ENCODE data around the gene PTGDS.

PTGDS gene

DNA sequence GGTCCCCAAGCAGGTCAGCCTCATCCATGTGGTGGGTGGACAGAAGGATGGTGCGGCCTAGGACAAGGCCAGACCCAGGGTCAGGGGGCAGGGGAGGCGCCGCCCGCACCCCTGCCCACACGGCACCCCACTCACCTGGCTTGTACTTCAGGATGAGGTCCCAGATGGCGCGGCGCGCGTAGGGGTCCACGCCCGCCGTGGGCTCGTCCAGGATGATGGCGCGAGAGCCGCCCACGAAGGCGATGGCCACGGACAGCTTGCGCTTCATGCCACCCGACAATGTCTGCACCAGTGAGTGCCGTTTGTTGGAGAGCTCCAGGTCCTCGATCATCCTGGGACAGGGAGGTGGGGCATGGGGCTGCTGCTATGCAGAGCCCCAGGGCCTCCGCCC is 38.2 kb downstream of the PTGDS start:
- TF ChIP-seq ZFP3 (CRISPR knock-in tag; IDR thresholded peaks at IDR 0.05) (no peak), SNAI2 (CRISPR knock-in tag; IDR thresholded peaks at IDR 0.05) (no peak), ZNF565 (CRISPR knock-in tag; conservative IDR thresholded peaks at IDR 0.05; ENCODE audit: low read depth) (no peak)
- TF ChIP-seq, protein P1, sequence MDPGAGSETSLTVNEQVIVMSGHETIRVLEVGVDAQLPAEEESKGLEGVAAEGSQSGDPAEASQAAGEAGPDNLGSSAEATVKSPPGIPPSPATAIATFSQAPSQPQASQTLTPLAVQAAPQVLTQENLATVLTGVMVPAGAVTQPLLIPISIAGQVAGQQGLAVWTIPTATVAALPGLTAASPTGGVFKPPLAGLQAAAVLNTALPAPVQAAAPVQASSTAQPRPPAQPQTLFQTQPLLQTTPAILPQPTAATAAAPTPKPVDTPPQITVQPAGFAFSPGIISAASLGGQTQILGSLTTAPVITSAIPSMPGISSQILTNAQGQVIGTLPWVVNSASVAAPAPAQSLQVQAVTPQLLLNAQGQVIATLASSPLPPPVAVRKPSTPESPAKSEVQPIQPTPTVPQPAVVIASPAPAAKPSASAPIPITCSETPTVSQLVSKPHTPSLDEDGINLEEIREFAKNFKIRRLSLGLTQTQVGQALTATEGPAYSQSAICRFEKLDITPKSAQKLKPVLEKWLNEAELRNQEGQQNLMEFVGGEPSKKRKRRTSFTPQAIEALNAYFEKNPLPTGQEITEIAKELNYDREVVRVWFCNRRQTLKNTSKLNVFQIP (CRISPR knock-in tag; IDR thresholded peaks at IDR 0.05; ENCODE audit: borderline replicate concordance, low read depth), result no peak
- no peak for ATAC-seq

DNA sequence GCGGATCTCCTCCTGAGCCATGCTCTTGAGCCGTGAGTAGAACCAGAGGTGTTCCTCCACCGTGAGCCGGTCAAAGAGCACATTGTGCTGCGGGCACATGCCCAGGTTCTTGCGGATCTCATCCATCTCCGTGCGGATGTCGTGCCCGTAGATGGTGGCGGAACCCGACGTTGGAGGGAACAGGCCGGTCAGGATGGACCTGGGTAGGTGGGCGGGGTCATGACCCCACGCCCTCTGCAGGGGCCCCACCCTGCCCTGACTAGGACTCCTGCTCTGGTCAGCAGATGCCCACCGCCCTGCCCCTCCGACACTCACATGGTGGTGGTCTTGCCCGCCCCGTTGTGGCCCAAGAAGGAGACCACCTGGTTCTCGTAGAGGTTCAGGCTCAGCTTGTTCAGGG is 38.7 kb downstream of the PTGDS start:
- no peak for ATAC-seq
- TF ChIP-seq GLIS3 (CRISPR knock-in tag; IDR thresholded peaks at IDR 0.05), result no peak
- TF ChIP-seq, protein P2, sequence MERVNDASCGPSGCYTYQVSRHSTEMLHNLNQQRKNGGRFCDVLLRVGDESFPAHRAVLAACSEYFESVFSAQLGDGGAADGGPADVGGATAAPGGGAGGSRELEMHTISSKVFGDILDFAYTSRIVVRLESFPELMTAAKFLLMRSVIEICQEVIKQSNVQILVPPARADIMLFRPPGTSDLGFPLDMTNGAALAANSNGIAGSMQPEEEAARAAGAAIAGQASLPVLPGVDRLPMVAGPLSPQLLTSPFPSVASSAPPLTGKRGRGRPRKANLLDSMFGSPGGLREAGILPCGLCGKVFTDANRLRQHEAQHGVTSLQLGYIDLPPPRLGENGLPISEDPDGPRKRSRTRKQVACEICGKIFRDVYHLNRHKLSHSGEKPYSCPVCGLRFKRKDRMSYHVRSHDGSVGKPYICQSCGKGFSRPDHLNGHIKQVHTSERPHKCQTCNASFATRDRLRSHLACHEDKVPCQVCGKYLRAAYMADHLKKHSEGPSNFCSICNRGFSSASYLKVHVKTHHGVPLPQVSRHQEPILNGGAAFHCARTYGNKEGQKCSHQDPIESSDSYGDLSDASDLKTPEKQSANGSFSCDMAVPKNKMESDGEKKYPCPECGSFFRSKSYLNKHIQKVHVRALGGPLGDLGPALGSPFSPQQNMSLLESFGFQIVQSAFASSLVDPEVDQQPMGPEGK (CRISPR knock-in tag; IDR thresholded peaks at IDR 0.05; ENCODE audit: borderline replicate concordance), result no peak
- TF ChIP-seq ZNF70 (CRISPR knock-in tag; IDR thresholded peaks at IDR 0.05), result no peak
- TF ChIP-seq, protein P1 (CRISPR knock-in tag; IDR thresholded peaks at IDR 0.05; ENCODE audit: borderline replicate concordance, low read depth), result no peak
- TF ChIP-seq, protein P3, sequence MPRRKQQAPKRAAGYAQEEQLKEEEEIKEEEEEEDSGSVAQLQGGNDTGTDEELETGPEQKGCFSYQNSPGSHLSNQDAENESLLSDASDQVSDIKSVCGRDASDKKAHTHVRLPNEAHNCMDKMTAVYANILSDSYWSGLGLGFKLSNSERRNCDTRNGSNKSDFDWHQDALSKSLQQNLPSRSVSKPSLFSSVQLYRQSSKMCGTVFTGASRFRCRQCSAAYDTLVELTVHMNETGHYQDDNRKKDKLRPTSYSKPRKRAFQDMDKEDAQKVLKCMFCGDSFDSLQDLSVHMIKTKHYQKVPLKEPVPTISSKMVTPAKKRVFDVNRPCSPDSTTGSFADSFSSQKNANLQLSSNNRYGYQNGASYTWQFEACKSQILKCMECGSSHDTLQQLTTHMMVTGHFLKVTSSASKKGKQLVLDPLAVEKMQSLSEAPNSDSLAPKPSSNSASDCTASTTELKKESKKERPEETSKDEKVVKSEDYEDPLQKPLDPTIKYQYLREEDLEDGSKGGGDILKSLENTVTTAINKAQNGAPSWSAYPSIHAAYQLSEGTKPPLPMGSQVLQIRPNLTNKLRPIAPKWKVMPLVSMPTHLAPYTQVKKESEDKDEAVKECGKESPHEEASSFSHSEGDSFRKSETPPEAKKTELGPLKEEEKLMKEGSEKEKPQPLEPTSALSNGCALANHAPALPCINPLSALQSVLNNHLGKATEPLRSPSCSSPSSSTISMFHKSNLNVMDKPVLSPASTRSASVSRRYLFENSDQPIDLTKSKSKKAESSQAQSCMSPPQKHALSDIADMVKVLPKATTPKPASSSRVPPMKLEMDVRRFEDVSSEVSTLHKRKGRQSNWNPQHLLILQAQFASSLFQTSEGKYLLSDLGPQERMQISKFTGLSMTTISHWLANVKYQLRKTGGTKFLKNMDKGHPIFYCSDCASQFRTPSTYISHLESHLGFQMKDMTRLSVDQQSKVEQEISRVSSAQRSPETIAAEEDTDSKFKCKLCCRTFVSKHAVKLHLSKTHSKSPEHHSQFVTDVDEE (CRISPR knock-in tag; IDR thresholded peaks at IDR 0.05), result no peak
- TF ChIP-seq SNAI2 (CRISPR knock-in tag; IDR thresholded peaks at IDR 0.05), result no peak
- no peak for TF ChIP-seq RARB (CRISPR knock-in tag; IDR thresholded peaks at IDR 0.05)
- TF ChIP-seq, protein P4, sequence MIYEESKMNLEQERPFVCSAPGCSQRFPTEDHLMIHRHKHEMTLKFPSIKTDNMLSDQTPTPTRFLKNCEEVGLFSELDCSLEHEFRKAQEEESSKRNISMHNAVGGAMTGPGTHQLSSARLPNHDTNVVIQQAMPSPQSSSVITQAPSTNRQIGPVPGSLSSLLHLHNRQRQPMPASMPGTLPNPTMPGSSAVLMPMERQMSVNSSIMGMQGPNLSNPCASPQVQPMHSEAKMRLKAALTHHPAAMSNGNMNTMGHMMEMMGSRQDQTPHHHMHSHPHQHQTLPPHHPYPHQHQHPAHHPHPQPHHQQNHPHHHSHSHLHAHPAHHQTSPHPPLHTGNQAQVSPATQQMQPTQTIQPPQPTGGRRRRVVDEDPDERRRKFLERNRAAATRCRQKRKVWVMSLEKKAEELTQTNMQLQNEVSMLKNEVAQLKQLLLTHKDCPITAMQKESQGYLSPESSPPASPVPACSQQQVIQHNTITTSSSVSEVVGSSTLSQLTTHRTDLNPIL (CRISPR knock-in tag; IDR thresholded peaks at IDR 0.05; ENCODE audit: low read depth), result no peak
- TF ChIP-seq, protein P5, sequence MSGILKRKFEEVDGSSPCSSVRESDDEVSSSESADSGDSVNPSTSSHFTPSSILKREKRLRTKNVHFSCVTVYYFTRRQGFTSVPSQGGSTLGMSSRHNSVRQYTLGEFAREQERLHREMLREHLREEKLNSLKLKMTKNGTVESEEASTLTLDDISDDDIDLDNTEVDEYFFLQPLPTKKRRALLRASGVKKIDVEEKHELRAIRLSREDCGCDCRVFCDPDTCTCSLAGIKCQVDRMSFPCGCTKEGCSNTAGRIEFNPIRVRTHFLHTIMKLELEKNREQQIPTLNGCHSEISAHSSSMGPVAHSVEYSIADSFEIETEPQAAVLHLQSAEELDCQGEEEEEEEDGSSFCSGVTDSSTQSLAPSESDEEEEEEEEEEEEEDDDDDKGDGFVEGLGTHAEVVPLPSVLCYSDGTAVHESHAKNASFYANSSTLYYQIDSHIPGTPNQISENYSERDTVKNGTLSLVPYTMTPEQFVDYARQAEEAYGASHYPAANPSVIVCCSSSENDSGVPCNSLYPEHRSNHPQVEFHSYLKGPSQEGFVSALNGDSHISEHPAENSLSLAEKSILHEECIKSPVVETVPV (CRISPR knock-in tag; IDR thresholded peaks at IDR 0.05), result no peak
- TF ChIP-seq TCF4 (CRISPR knock-in tag; IDR thresholded peaks at IDR 0.05; ENCODE audit: borderline replicate concordance), result no peak
- no peak for TF ChIP-seq PPARA (CRISPR knock-in tag; IDR thresholded peaks at IDR 0.05; ENCODE audit: borderline replicate concordance)
- TF ChIP-seq ARNTL (CRISPR knock-in tag; IDR thresholded peaks at IDR 0.05; ENCODE audit: borderline replicate concordance, low read depth), result no peak
- TF ChIP-seq BACH2 (CRISPR knock-in tag; IDR thresholded peaks at IDR 0.05; ENCODE audit: borderline replicate concordance), result no peak
- no peak for TF ChIP-seq ISL1 (CRISPR knock-in tag; IDR thresholded peaks at IDR 0.05)
- no peak for TF ChIP-seq CSDC2 (CRISPR knock-in tag; IDR thresholded peaks at IDR 0.05)
- no peak for TF ChIP-seq ZNF565 (CRISPR knock-in tag; conservative IDR thresholded peaks at IDR 0.05; ENCODE audit: low read depth)
- no peak for TF ChIP-seq ZFP30 (CRISPR knock-in tag; IDR thresholded peaks at IDR 0.05)
- TF ChIP-seq ZNF8 (CRISPR knock-in tag; IDR thresholded peaks at IDR 0.05), result no peak
- no peak for TF ChIP-seq ZC3H10 (CRISPR knock-in tag; IDR thresholded peaks at IDR 0.05)

DNA sequence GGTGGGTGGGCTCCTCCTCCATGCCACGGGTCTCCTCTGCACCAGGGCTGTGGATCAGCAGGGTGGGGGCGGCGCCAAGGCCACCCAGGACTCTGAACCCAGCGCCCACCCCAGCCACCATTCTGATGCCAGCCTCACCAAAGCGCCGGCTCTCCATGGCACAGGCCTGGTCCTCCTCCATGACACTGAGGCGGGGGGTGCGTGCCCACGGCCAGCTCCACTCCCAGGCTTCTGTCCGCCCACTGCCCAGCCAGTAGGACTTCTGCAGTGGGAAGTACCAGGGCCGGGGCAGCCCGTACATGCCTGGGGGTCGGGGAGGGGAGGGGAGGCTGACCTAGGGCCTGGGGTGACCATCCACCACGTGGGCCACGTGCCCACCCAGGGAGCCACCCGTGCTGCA is 39.1 kb downstream of the PTGDS start:
- ATAC-seq, result no peak
- TF ChIP-seq ZFP30 (CRISPR knock-in tag; IDR thresholded peaks at IDR 0.05), result no peak
- TF ChIP-seq, protein P2 (CRISPR knock-in tag; IDR thresholded peaks at IDR 0.05; ENCODE audit: borderline replicate concordance), result no peak
- no peak for TF ChIP-seq ISL1 (CRISPR knock-in tag; IDR thresholded peaks at IDR 0.05)
- TF ChIP-seq ZNF565 (CRISPR knock-in tag; conservative IDR thresholded peaks at IDR 0.05; ENCODE audit: low read depth), result no peak
- TF ChIP-seq, protein P1 (CRISPR knock-in tag; IDR thresholded peaks at IDR 0.05; ENCODE audit: borderline replicate concordance, low read depth), result no peak
- TF ChIP-seq PPARA (CRISPR knock-in tag; IDR thresholded peaks at IDR 0.05; ENCODE audit: borderline replicate concordance), result no peak
- no peak for TF ChIP-seq GLIS3 (CRISPR knock-in tag; IDR thresholded peaks at IDR 0.05)
- TF ChIP-seq RARB (CRISPR knock-in tag; IDR thresholded peaks at IDR 0.05), result no peak
- no peak for TF ChIP-seq BACH2 (CRISPR knock-in tag; IDR thresholded peaks at IDR 0.05; ENCODE audit: borderline replicate concordance)
- no peak for TF ChIP-seq ZC3H10 (CRISPR knock-in tag; IDR thresholded peaks at IDR 0.05)
- TF ChIP-seq TOX (CRISPR knock-in tag; IDR thresholded peaks at IDR 0.05; ENCODE audit: borderline replicate concordance), result no peak
- no peak for TF ChIP-seq ZNF8 (CRISPR knock-in tag; IDR thresholded peaks at IDR 0.05)
- no peak for TF ChIP-seq OSR1 (CRISPR knock-in tag; IDR thresholded peaks at IDR 0.05)
- no peak for TF ChIP-seq ESRRG (CRISPR knock-in tag; IDR thresholded peaks at IDR 0.05)
- no peak for TF ChIP-seq ZNF70 (CRISPR knock-in tag; IDR thresholded peaks at IDR 0.05)

All from SK-N-SH treated with all-trans-retinoic acid at 6 μM for 48 hours (cell line).